ENCODE measurements around the gene IL2RA.
A peak's percentile ranks its signal among the peaks of the same experiment; 100 is the strongest.

DNA sequence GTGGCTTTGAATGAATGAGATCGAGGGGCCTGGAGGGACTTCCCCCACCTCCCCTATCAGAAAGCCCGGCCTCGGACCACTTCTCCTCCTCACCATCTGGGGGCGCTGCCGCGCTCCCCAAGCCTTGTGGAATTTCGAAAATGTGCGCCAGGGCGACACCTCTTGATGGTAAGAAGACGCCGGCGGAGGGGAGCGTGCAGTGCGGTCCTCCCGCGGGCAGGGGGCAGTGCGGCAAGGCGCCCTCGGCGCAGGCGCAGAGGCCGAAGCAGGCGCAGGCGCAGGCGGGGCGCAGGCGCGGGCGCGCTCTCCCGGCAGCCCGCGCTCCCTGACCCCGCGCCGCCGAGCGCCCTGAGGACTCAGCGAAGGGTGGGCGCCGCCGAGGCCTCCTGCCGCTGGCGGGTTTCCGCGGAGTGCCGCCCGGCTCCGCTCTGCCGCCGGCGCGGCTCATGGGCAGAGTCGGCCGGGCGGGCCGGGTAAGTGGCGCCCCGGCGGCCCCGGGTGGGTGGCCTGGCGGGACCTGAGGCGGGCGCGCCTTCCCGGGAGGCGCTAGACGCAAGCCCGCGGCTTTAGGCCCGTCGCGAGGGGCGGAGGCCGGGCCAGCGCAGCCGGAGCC lies 26.7 kb upstream of the IL2RA start, which contains the start of gene RBM17:
- TF ChIP-seq CTCF (IDR thresholded peaks at IDR 0.05 in 2 of 3, conservative IDR thresholded peaks at IDR 0.05 in 1 of 3; ENCODE audit: insufficient read depth in 2 of 3, low read depth in 1 of 3, low read length in 3 of 3), result peak; percentile 100
- TF ChIP-seq RFX1 (IDR thresholded peaks at IDR 0.05), result no peak
- TF ChIP-seq CEBPB (tag; IDR thresholded peaks at IDR 0.05), result no peak
- peak; percentile 68 to 90 for TF ChIP-seq MAZ (CRISPR knock-in tag; conservative IDR thresholded peaks at IDR 0.05 in 1 of 2, IDR thresholded peaks at IDR 0.05 in 1 of 2)
- TF ChIP-seq USF1 (CRISPR knock-in tag; IDR thresholded peaks at IDR 0.05), result no peak
- peak; percentile 61; the same call in 1 of the 2 replicates for TF ChIP-seq POLR2AphosphoS5 (IDR thresholded peaks at IDR 0.05; ENCODE audit: control insufficient read depth, insufficient read depth, low read depth, low read length)
- TF ChIP-seq ZNF253 (CRISPR knock-in tag; conservative IDR thresholded peaks at IDR 0.05), result no peak
- TF ChIP-seq ZC3H4 (CRISPR knock-in tag; IDR thresholded peaks at IDR 0.05; ENCODE audit: borderline replicate concordance), result no peak
- TF ChIP-seq FOS (IDR thresholded peaks at IDR 0.05; ENCODE audit: extremely low read depth, insufficient read length), result no peak
- no peak for TF ChIP-seq NR3C1 (CRISPR knock-in tag; IDR thresholded peaks at IDR 0.05)
- peak; percentile 11; the same call in 1 of the 2 replicates for TF ChIP-seq ARID1B (IDR thresholded peaks at IDR 0.05)
